Prostate gland (tissue), 2 donors: Measurements from ENCODE around the gene GABRG3. TPM values are rescaled to one million over a fixed set of nuclear protein-coding genes. Genes with fewer than 3 reads are reported as not detected.

ENCODE experiments used
- DNase-seq: peaks from one replicate; pipeline ENCODE4 v3.0.0-alpha.2; 2019; ENCODE audit warnings: low spot score
- H3K27ac ChIP-seq, 2 donors: fragments of 200-600 bp; sonication (generic); 2 replicates each; pipeline ENCODE4 v1.5.1; 2017 to 2019
- H3K27me3 ChIP-seq: fragments of 200-600 bp; sonication (generic); replicated peaks from 2 replicates; pipeline ENCODE4 v1.5.1; 2019; ENCODE audit not compliant: insufficient read depth
- H3K36me3 ChIP-seq, 2 donors: fragments of 200-600 bp; sonication (generic); 1 replicate in 1 of 2; 2 replicates in 1 of 2; pipeline versions ENCODE4 v1.5.1 to v1.8.1; 2017 to 2019
- H3K4me1 ChIP-seq: fragments of 200-600 bp; sonication (generic); replicated peaks from 2 replicates; pipeline ENCODE4 v1.5.1; 2019
- H3K4me3 ChIP-seq, 2 donors: fragments of 200-600 bp; sonication (generic); 2 replicates each; pipeline ENCODE4 v1.5.1; 2017 to 2019
- H3K9me3 ChIP-seq: fragments of 200-600 bp; sonication (generic); 2 replicates; pipeline ENCODE4 v1.5.1; 2017
- CTCF ChIP-seq, 4 experiments: fragments of 200-600 bp in 2 of 4; fragments of 450-650 bp in 2 of 4; sonication (generic) in 2 of 4; IDR thresholded peaks; 1 replicate in 3 of 4; 2 replicates in 1 of 4; pipeline ENCODE4 v1.5.1; 2016 to 2019; ENCODE audit warnings: antibody characterized with exemption in 4 of 4, mild to moderate bottlenecking in 2 of 4, moderate library complexity in 2 of 4
- POLR2A ChIP-seq: fragments of 450-650 bp; IDR thresholded peaks from one replicate; pipeline ENCODE4 v1.6.1; 2016; ENCODE audit warnings: antibody characterized with exemption, mild to moderate bottlenecking
- POLR2AphosphoS5 ChIP-seq: sonication (generic); formaldehyde crosslinking; IDR thresholded peaks from one replicate; pipeline ENCODE4 v1.6.1; 2017; ENCODE audit warnings: antibody characterized with exemption
- WGBS: methylation state at CpG from one replicate; pipeline ENCODE4 v1.1.5; 2018; 5-methylcytosine and 5-hydroxymethylcytosine counted together
- intact Hi-C: fragments of 100-400 bp; cut with DNase I; formaldehyde crosslinking; loops from one replicate; pipeline ENCODE4 v1.14.2; 2022
- total RNA-seq, 2 donors: library from RNA; depleted of rRNA; stranded (reverse); fragments of >200 nt; gene quantifications; one replicate each; pipeline ENCODE4 v1.1.0, GENCODE V29; 2016

The GABRG3 gene
- total RNA-seq, 2 donors from 2014 or later: 15.6 to 35.4 TPM

GRCh38 chr15:27134481-27134880, 163.5 kb downstream of the GABRG3 start:
- no peaks in the 10 kb centered on the region for H3K9me3 ChIP-seq
- intact Hi-C loops: no loop called here
- H3K4me1 ChIP-seq: no peaks in the 10 kb centered on the region
- 96% methylated on average over 4 of the region's 4 CpGs for WGBS
- TF ChIP-seq CTCF (IDR thresholded peaks at IDR 0.05) (no peak), POLR2A (no peak), POLR2AphosphoS5 (no peak)
- H3K4me3 ChIP-seq: no peak overlapping the region
- no peak overlapping the region for H3K27ac ChIP-seq
- H3K36me3 ChIP-seq: no peaks in the 10 kb centered on the region
- H3K27me3 ChIP-seq: no peaks in the 10 kb centered on the region
- no peak for DNase-seq

- 80% methylated on average over 1 of the region's 1 CpG for WGBS
These were observed 164.2 kb downstream of the GABRG3 start for GRCh38 chr15:27135151-27135550.

GRCh38 chr15:27137127-27137526, 166.1 kb downstream of the GABRG3 start:
- H3K36me3 ChIP-seq: no peaks in the 10 kb centered on the region
- H3K27me3 ChIP-seq: no peaks in the 10 kb centered on the region
- intact Hi-C loops: no loop called here
- no peak overlapping the region for H3K27ac ChIP-seq
- DNase-seq: no peak
- TF ChIP-seq POLR2AphosphoS5 (no peak), POLR2A (no peak), CTCF (IDR thresholded peaks at IDR 0.05) (no peak)
- no peaks in the 10 kb centered on the region for H3K9me3 ChIP-seq
- WGBS: 50% methylated on average over 5 of the region's 5 CpGs
- H3K4me1 ChIP-seq: no peaks in the 10 kb centered on the region
- H3K4me3 ChIP-seq: no peak overlapping the region

More at GRCh38 chr15:27135151-27135550, 164.2 kb downstream of the GABRG3 start:
- no peak for DNase-seq
- Histone ChIP-seq H3K4me3 (no peak overlapping the region), H3K27ac (no peak overlapping the region), H3K36me3 (no peaks in the 10 kb centered on the region), H3K27me3 (no peaks in the 10 kb centered on the region), H3K4me1 (no peaks in the 10 kb centered on the region), H3K9me3 (no peaks in the 10 kb centered on the region)
- intact Hi-C loops: no loop called here
- TF ChIP-seq POLR2A: no peak
- no peak for TF ChIP-seq POLR2AphosphoS5
- no peak for TF ChIP-seq CTCF (IDR thresholded peaks at IDR 0.05)

GRCh38 chr15:27165590-27165989, 194.6 kb downstream of the GABRG3 start:
- no peak for TF ChIP-seq POLR2A
- no peak overlapping the region for H3K4me3 ChIP-seq
- intact Hi-C loops: no loop called here

GRCh38 chr15:27166917-27167316, 195.9 kb downstream of the GABRG3 start:
- H3K27ac ChIP-seq: no peak overlapping the region
- no peaks in the 10 kb centered on the region for H3K36me3 ChIP-seq
- H3K27me3 ChIP-seq: no peaks in the 10 kb centered on the region
- 53% methylated on average over 4 of the region's 4 CpGs for WGBS
- intact Hi-C loops: no loop called here
- no peaks in the 10 kb centered on the region for H3K4me1 ChIP-seq
- no peak overlapping the region for H3K4me3 ChIP-seq
- no peak for DNase-seq
- no peak for TF ChIP-seq POLR2AphosphoS5
- no peaks in the 10 kb centered on the region for H3K9me3 ChIP-seq

More at GRCh38 chr15:27165590-27165989, 194.6 kb downstream of the GABRG3 start:
- H3K9me3 ChIP-seq: no peaks in the 10 kb centered on the region
- H3K27me3 ChIP-seq: no peaks in the 10 kb centered on the region
- DNase-seq: no peak
- no peak overlapping the region for H3K27ac ChIP-seq
- 77% methylated on average over 1 of the region's 1 CpG for WGBS
- no peaks in the 10 kb centered on the region for H3K36me3 ChIP-seq
- no peaks in the 10 kb centered on the region for H3K4me1 ChIP-seq

GRCh38 chr15:27167738-27168137, 196.8 kb downstream of the GABRG3 start:
- Histone ChIP-seq H3K4me3 (no peak overlapping the region), H3K27me3 (no peaks in the 10 kb centered on the region), H3K4me1 (no peaks in the 10 kb centered on the region), H3K9me3 (no peaks in the 10 kb centered on the region), H3K27ac (no peak overlapping the region), H3K36me3 (no peaks in the 10 kb centered on the region)
- DNase-seq: no peak
- 92% methylated on average over 10 of the region's 10 CpGs for WGBS
- TF ChIP-seq POLR2AphosphoS5 (no peak), POLR2A (no peak)
- intact Hi-C loops: no loop called here
